Effector memory CD8-positive, alpha-beta T cell (primary cell): ENCODE data around the gene AMOTL1.
"Not testable (repeated sequence)": the region's sequence is repeated elsewhere in the genome, so short reads cannot be mapped to it uniquely, and the experiment has no call there.

Experiments
- ATAC-seq: fragments of 150-1000 bp; cut with Tn5 transposase; replicated peaks from 2 replicates; pipeline ENCODE4 v1.10.0; 2021; ENCODE audit warnings: mild to moderate bottlenecking, moderate library complexity
- DNase-seq, 3 experiments: peaks; one replicate each; pipeline ENCODE4 v3.0.0; 2021
- H3K27ac Mint-ChIP-seq, 2 donors: one replicate each; pipeline ENCODE4 v1.8.0; 2022; ENCODE audit warnings: mild to moderate bottlenecking in 2 of 2, mixed read lengths in 2 of 2, moderate library complexity in 2 of 2
- H3K27me3 Mint-ChIP-seq, 2 donors: one replicate each; pipeline ENCODE4 v1.8.0; 2022; ENCODE audit warnings: mixed read lengths in 2 of 2
- H3K36me3 Mint-ChIP-seq: one replicate; pipeline ENCODE4 v1.8.0; 2022; ENCODE audit warnings: mild to moderate bottlenecking, moderate library complexity, mixed read lengths; ENCODE audit not compliant: insufficient read depth
- H3K4me1 Mint-ChIP-seq, 2 donors: one replicate each; pipeline ENCODE4 v1.8.0; 2022; ENCODE audit warnings: low read depth in 2 of 2, mixed read lengths in 2 of 2
- H3K4me3 Mint-ChIP-seq, 2 donors: one replicate each; pipeline ENCODE4 v1.8.0; 2022; ENCODE audit warnings: mild to moderate bottlenecking in 2 of 2, mixed read lengths in 2 of 2, moderate library complexity in 2 of 2
- H3K9me3 Mint-ChIP-seq, 2 donors: one replicate each; pipeline ENCODE4 v1.8.0; 2022; ENCODE audit warnings: mixed read lengths in 2 of 2

Gene AMOTL1

GRCh38 chr11:94812724-94813720, 44.9 kb downstream of the AMOTL1 start:
- not testable (repeated sequence) for H3K4me1 Mint-ChIP-seq

GRCh38 chr11:94814272-94814976, 46.3 kb downstream of the AMOTL1 start:
- peaks cover 26 to 33% of the 10 kb centered on the region in 2 donors for H3K27me3 Mint-ChIP-seq
- ATAC-seq, result no peak
- no peak for DNase-seq
- no peaks in the 10 kb centered on the region for H3K36me3 Mint-ChIP-seq
- H3K9me3 Mint-ChIP-seq, result no peaks in the 10 kb centered on the region
- no peak overlapping the region for H3K27ac Mint-ChIP-seq
- no peaks in the 10 kb centered on the region for H3K4me1 Mint-ChIP-seq
- H3K4me3 Mint-ChIP-seq, result no peak overlapping the region

More at GRCh38 chr11:94812724-94813720, 44.9 kb downstream of the AMOTL1 start:
- not testable (repeated sequence) for H3K9me3 Mint-ChIP-seq, H3K36me3 Mint-ChIP-seq, ATAC-seq, DNase-seq, H3K27ac Mint-ChIP-seq, H3K4me3 Mint-ChIP-seq
- peaks cover 26 to 29% of the 10 kb centered on the region in 2 donors for H3K27me3 Mint-ChIP-seq

- Mint-ChIP-seq H3K27me3 (peaks cover 22 to 29% of the 10 kb centered on the region in 2 donors), H3K36me3 (no peaks in the 10 kb centered on the region), H3K4me1 (no peaks in the 10 kb centered on the region), H3K27ac (no peak overlapping the region), H3K9me3 (no peaks in the 10 kb centered on the region), H3K4me3 (no peak overlapping the region)
- DNase-seq (no peak), ATAC-seq (no peak)
Measured at GRCh38 chr11:94815705-94816344, 47.7 kb downstream of the AMOTL1 start.

- Mint-ChIP-seq H3K27ac (no peak overlapping the region), H3K36me3 (no peaks in the 10 kb centered on the region), H3K27me3 (peaks cover 24 to 28% of the 10 kb centered on the region in 2 donors), H3K4me1 (no peaks in the 10 kb centered on the region), H3K4me3 (no peak overlapping the region), H3K9me3 (no peaks in the 10 kb centered on the region)
- ATAC-seq (no peak), DNase-seq (no peak)
Measured at GRCh38 chr11:94820480-94820879, 52.3 kb downstream of the AMOTL1 start.

GRCh38 chr11:94821439-94821838, 53.3 kb downstream of the AMOTL1 start:
- no peak overlapping the region for H3K27ac Mint-ChIP-seq
- no peak for ATAC-seq
- no peaks in the 10 kb centered on the region for H3K9me3 Mint-ChIP-seq

GRCh38 chr11:94822080-94822479, 53.9 kb downstream of the AMOTL1 start:
- Mint-ChIP-seq H3K4me1 (no peaks in the 10 kb centered on the region), H3K27me3 (peaks cover 24 to 28% of the 10 kb centered on the region in 2 donors), H3K36me3 (no peaks in the 10 kb centered on the region), H3K4me3 (no peak overlapping the region), H3K9me3 (no peaks in the 10 kb centered on the region), H3K27ac (no peak overlapping the region)
- ATAC-seq, result no peak
- no peak for DNase-seq

More at GRCh38 chr11:94821439-94821838, 53.3 kb downstream of the AMOTL1 start:
- peaks cover 24 to 28% of the 10 kb centered on the region in 2 donors for H3K27me3 Mint-ChIP-seq
- no peaks in the 10 kb centered on the region for H3K36me3 Mint-ChIP-seq
- no peak overlapping the region for H3K4me3 Mint-ChIP-seq
- no peaks in the 10 kb centered on the region for H3K4me1 Mint-ChIP-seq
- DNase-seq, result no peak

GRCh38 chr11:94823102-94823732, 55.1 kb downstream of the AMOTL1 start:
- H3K9me3 Mint-ChIP-seq, result no peaks in the 10 kb centered on the region
- DNase-seq (no peak), ATAC-seq (no peak)
- no peaks in the 10 kb centered on the region for H3K4me1 Mint-ChIP-seq
- H3K27ac Mint-ChIP-seq, result no peak overlapping the region
- H3K27me3 Mint-ChIP-seq, result peaks cover 28 to 29% of the 10 kb centered on the region in 2 donors
- no peak overlapping the region for H3K4me3 Mint-ChIP-seq
- H3K36me3 Mint-ChIP-seq, result no peaks in the 10 kb centered on the region

GRCh38 chr11:94825031-94825430, 56.9 kb downstream of the AMOTL1 start:
- Mint-ChIP-seq H3K9me3 (no peaks in the 10 kb centered on the region), H3K4me3 (no peak overlapping the region), H3K27me3 (peaks cover 25 to 34% of the 10 kb centered on the region in 2 donors), H3K36me3 (no peaks in the 10 kb centered on the region), H3K27ac (no peak overlapping the region), H3K4me1 (no peaks in the 10 kb centered on the region)
- no peak for DNase-seq
- no peak for ATAC-seq

- no peak for DNase-seq
- H3K36me3 Mint-ChIP-seq, result no peaks in the 10 kb centered on the region
- no peak overlapping the region for H3K4me3 Mint-ChIP-seq
- H3K9me3 Mint-ChIP-seq, result no peaks in the 10 kb centered on the region
- H3K27me3 Mint-ChIP-seq, result peaks cover 27 to 35% of the 10 kb centered on the region in 2 donors
- no peak for ATAC-seq
- no peak overlapping the region for H3K27ac Mint-ChIP-seq
- no peaks in the 10 kb centered on the region for H3K4me1 Mint-ChIP-seq
Measured at GRCh38 chr11:94825481-94825880, 57.3 kb downstream of the AMOTL1 start.

- H3K27ac Mint-ChIP-seq, result no peak overlapping the region
- no peaks in the 10 kb centered on the region for H3K36me3 Mint-ChIP-seq
- H3K9me3 Mint-ChIP-seq, result no peaks in the 10 kb centered on the region
- no peak overlapping the region for H3K4me3 Mint-ChIP-seq
- ATAC-seq, result no peak
- peaks cover 23 to 35% of the 10 kb centered on the region in 2 donors for H3K27me3 Mint-ChIP-seq
- DNase-seq, result no peak
- no peaks in the 10 kb centered on the region for H3K4me1 Mint-ChIP-seq
Measured at GRCh38 chr11:94826415-94826814, 58.3 kb downstream of the AMOTL1 start.

- no peaks in the 10 kb centered on the region for H3K9me3 Mint-ChIP-seq
- H3K36me3 Mint-ChIP-seq, result no peaks in the 10 kb centered on the region
- DNase-seq (no peak), ATAC-seq (no peak)
- H3K4me1 Mint-ChIP-seq, result no peaks in the 10 kb centered on the region
- no peak overlapping the region for H3K4me3 Mint-ChIP-seq
- H3K27me3 Mint-ChIP-seq, result peaks cover 12 to 33% of the 10 kb centered on the region in 2 donors
- no peak overlapping the region for H3K27ac Mint-ChIP-seq
Measured at GRCh38 chr11:94828088-94828487, 59.9 kb downstream of the AMOTL1 start.

GRCh38 chr11:94830722-94831510, 62.8 kb downstream of the AMOTL1 start:
- peaks cover 12 to 31% of the 10 kb centered on the region in 2 donors for H3K27me3 Mint-ChIP-seq
- H3K27ac Mint-ChIP-seq, result no peak overlapping the region
- H3K4me1 Mint-ChIP-seq, result no peaks in the 10 kb centered on the region
- no peak overlapping the region for H3K4me3 Mint-ChIP-seq
- H3K36me3 Mint-ChIP-seq, result no peaks in the 10 kb centered on the region
- ATAC-seq (no peak), DNase-seq (no peak)
- H3K9me3 Mint-ChIP-seq, result no peaks in the 10 kb centered on the region
